ENCODE measurements around the gene PTK6.

DNA sequence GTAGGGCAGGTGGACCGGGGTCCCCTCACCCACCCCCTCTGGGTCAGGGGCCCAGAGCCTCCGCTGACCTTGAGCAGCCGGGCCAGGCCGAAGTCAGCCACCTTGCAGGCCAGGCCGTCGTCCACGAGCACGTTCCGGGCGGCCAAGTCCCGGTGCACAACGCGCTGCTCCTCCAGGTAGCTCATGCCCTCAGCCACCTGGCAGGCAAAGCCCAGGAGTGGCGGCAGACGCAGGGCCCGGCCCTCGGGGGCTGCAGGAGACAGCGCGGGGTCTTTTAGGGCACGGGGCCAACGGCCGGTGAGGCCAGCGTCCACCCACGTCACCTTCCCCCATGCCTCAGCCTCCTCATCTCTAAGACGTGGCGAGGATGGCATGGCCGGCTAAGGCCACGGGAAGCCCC is 4.2 kb upstream of the PTK6 start:
- no peak for TF ChIP-seq POLR2AphosphoS5 (IDR thresholded peaks at IDR 0.05)
- no peak for TF ChIP-seq POLR2A (IDR thresholded peaks at IDR 0.05)

Measured in sigmoid colon (tissue), 4 donors.